IMR-90 (cell line): Measurements from ENCODE around the gene HPCAL4. TPM values are rescaled to one million over a fixed set of nuclear protein-coding genes. Genes with fewer than 3 reads are reported as not detected.

Source experiments
- ATAC-seq: fragments of 200-7000 bp; cut with Tn5 transposase; 2 replicates; pipeline ENCODE4 v1.9.1; 2020; ENCODE audit warnings: low read depth, mild to moderate bottlenecking, moderate library complexity
- BruUV-seq: library from RNA; stranded (reverse); fragments of 400-500 nt; replicated peaks from 2 replicates; lab custom pipeline; 2021; lab: Mats Ljungman, UMichigan
- CTCF ChIA-PET: fragments of 300-600 bp; formaldehyde crosslinking; extraction: SDS; loops from one replicate; lab custom pipeline; 2021; ENCODE audit warnings: antibody characterized with exemption; lab: Yijun Ruan, JAX
- POLR2A ChIA-PET: fragments of 300-600 bp; sonication (Branson Sonifier 250); formaldehyde crosslinking; loops from one replicate; lab custom pipeline; 2022; ENCODE audit warnings: antibody characterized with exemption; ENCODE audit not compliant: unreplicated experiment; lab: Charles Lee
- DNase-seq: peaks from one replicate; pipeline ENCODE4 v3.0.0; 2013
- H2AFZ ChIP-seq: replicated peaks from 2 replicates; pipeline ENCODE3; 2013; ENCODE audit warnings: low read length, mild to moderate bottlenecking; ENCODE audit not compliant: poor library complexity
- H2AK5ac ChIP-seq: 2 replicates; pipeline ENCODE4 v1.6.1; 2013; ENCODE audit warnings: low read depth, low read length, inconsistent platforms
- H2AK9ac ChIP-seq: replicated peaks from 2 replicates; pipeline ENCODE3; 2013; ENCODE audit warnings: mild to moderate bottlenecking, low read depth, low read length, moderate library complexity; ENCODE audit not compliant: poor library complexity
- H2BK120ac ChIP-seq: 2 replicates; pipeline ENCODE4 v1.6.1; 2013; ENCODE audit warnings: low read depth, low read length, inconsistent platforms
- H2BK15ac ChIP-seq: 3 replicates; pipeline ENCODE4 v1.6.1; 2013; ENCODE audit warnings: low read depth, low read length, inconsistent platforms
- H2BK20ac ChIP-seq: 2 replicates; pipeline ENCODE4 v1.6.1; 2013; ENCODE audit warnings: low read depth, mild to moderate bottlenecking, inconsistent platforms, low read length, moderate library complexity
- H2BK5ac ChIP-seq: 2 replicates; pipeline ENCODE4 v1.6.1; 2013; ENCODE audit warnings: mild to moderate bottlenecking, low read depth, low read length, inconsistent platforms; ENCODE audit not compliant: poor library complexity, severe bottlenecking
- H3K14ac ChIP-seq: replicated peaks from 2 replicates; pipeline ENCODE4 v1.6.1; 2013; ENCODE audit warnings: low read depth, low read length, inconsistent platforms
- H3K18ac ChIP-seq: 2 replicates; pipeline ENCODE4 v1.6.1; 2013; ENCODE audit warnings: low read depth, low read length, control low read depth
- H3K23ac ChIP-seq: 2 replicates; pipeline ENCODE4 v1.6.1; 2013; ENCODE audit warnings: low read depth, low read length, inconsistent platforms
- H3K27ac ChIP-seq: 2 replicates; pipeline ENCODE4 v1.5.1; 2013; ENCODE audit warnings: mild to moderate bottlenecking, control low read depth, low read length; ENCODE audit not compliant: insufficient read depth
- H3K27me3 ChIP-seq: 2 replicates; pipeline ENCODE4 v1.6.1; 2013; ENCODE audit warnings: low read length; ENCODE audit not compliant: control insufficient read depth, insufficient read depth
- H3K36me3 ChIP-seq: 2 replicates; pipeline ENCODE4 v1.6.1; 2013; ENCODE audit warnings: low read length, mixed read lengths; ENCODE audit not compliant: control insufficient read depth, insufficient read depth
- H3K4ac ChIP-seq: 2 replicates; pipeline ENCODE4 v1.6.1; 2013; ENCODE audit warnings: low read depth, low read length, inconsistent platforms
- H3K4me1 ChIP-seq: 2 replicates; pipeline ENCODE4 v1.6.1; 2013; ENCODE audit warnings: low read length, mixed read lengths; ENCODE audit not compliant: control insufficient read depth, insufficient read depth
- H3K4me2 ChIP-seq: 2 replicates; pipeline ENCODE4 v1.6.1; 2013; ENCODE audit warnings: low read depth, mild to moderate bottlenecking, control low read depth, low read length, moderate library complexity
- H3K4me3 ChIP-seq: 2 replicates; pipeline ENCODE4 v1.5.1; 2013; ENCODE audit warnings: low read depth, mild to moderate bottlenecking, control low read depth, low read length, moderate library complexity; ENCODE audit not compliant: insufficient read depth
- H3K56ac ChIP-seq: 2 replicates; pipeline ENCODE4 v1.6.1; 2013; ENCODE audit warnings: low read length, inconsistent platforms; ENCODE audit not compliant: insufficient read depth; ENCODE audit errors: extremely low read depth
- H3K79me1 ChIP-seq, 2 experiments: 2 replicates each; pipeline ENCODE4 v1.6.1; 2013; ENCODE audit warnings: low read length in 2 of 2, inconsistent platforms in 1 of 2, low read depth in 1 of 2
- H3K9ac ChIP-seq: 2 replicates; pipeline ENCODE4 v1.6.1; 2013; ENCODE audit warnings: low read depth, low read length, control low read depth
- H3K9me1 ChIP-seq: 2 replicates; pipeline ENCODE4 v1.6.1; 2013; ENCODE audit warnings: low read length, inconsistent platforms; ENCODE audit not compliant: insufficient read depth
- H3K9me3 ChIP-seq: 2 replicates; pipeline ENCODE4 v1.6.1; 2013; ENCODE audit warnings: low read length; ENCODE audit not compliant: control insufficient read depth, insufficient read depth
- H4K20me1 ChIP-seq: 2 replicates; pipeline ENCODE4 v1.6.1; 2013; ENCODE audit warnings: low read length, inconsistent platforms; ENCODE audit not compliant: insufficient read depth
- H4K5ac ChIP-seq: 2 replicates; pipeline ENCODE4 v1.6.1; 2013; ENCODE audit warnings: mild to moderate bottlenecking, low read depth, low read length, control low read depth
- H4K8ac ChIP-seq, 2 experiments: 2 replicates each; pipeline ENCODE4 v1.6.1; 2013; ENCODE audit warnings: low read depth in 2 of 2, low read length in 2 of 2, control low read depth in 1 of 2, inconsistent platforms in 1 of 2
- H4K91ac ChIP-seq: 2 replicates; pipeline ENCODE4 v1.6.1; 2013; ENCODE audit warnings: low read depth, low read length, inconsistent platforms; ENCODE audit not compliant: insufficient read depth
- BHLHE40 ChIP-seq: fragments of 150-350 bp; IDR thresholded peaks from 2 replicates; pipeline ENCODE4 v1.6.1; 2016; ENCODE audit warnings: mild to moderate bottlenecking, low read depth, low read length
- CHD1 ChIP-seq: IDR thresholded peaks from 2 replicates; pipeline ENCODE4 v1.6.1; 2012; ENCODE audit warnings: low read depth, low read length, improper control_type of control experiment
- MAFK ChIP-seq: IDR thresholded peaks from 2 replicates; pipeline ENCODE4 v1.6.1; 2012; ENCODE audit warnings: low read depth, low read length, improper control_type of control experiment
- POLR2A ChIP-seq: IDR thresholded peaks from 2 replicates; pipeline ENCODE4 v1.6.1; 2012; ENCODE audit warnings: mild to moderate bottlenecking, low read depth, low read length
- RCOR1 ChIP-seq: IDR thresholded peaks from 2 replicates; pipeline ENCODE4 v1.6.1; 2012; ENCODE audit warnings: mild to moderate bottlenecking, low read length, improper control_type of control experiment; ENCODE audit not compliant: insufficient replicate concordance
- RFX5 ChIP-seq: IDR thresholded peaks from 2 replicates; pipeline ENCODE4 v1.8.0; 2012; ENCODE audit warnings: low read depth, mild to moderate bottlenecking, low read length, moderate library complexity
- SMC3 ChIP-seq: fragments of 150-350 bp; IDR thresholded peaks from 2 replicates; pipeline ENCODE4 v1.6.1; 2016; ENCODE audit warnings: low read depth, mild to moderate bottlenecking, antibody characterized with exemption, low read length, moderate library complexity
- WGBS, 2 experiments: methylation state at CpG; one replicate each; pipeline versions ENCODE4 v1.1.5 to v1.1.7; 2013; ENCODE audit warnings: missing lambda C conversion rate in 2 of 2; ENCODE audit not compliant: insufficient read length in 1 of 2; ENCODE audit errors: extremely low coverage in 2 of 2; 5-methylcytosine and 5-hydroxymethylcytosine counted together
- dilution Hi-C: fragments of 300-500 bp; cut with HindIII; formaldehyde crosslinking; loops from one replicate; pipeline ENCODE4 v1.14.3; 2018; ENCODE audit warnings: low sequenced_read_pairs; ENCODE audit not compliant: unreplicated experiment
- in situ Hi-C: fragments of 300-500 bp; cut with MboI; formaldehyde crosslinking; loops from 3 replicates; pipeline ENCODE4 v1.14.3; 2019; ENCODE audit warnings: low sequenced_read_pairs, inconsistent platforms, mixed read lengths
- intact Hi-C: fragments of 100-400 bp; cut with micrococcal nuclease; formaldehyde crosslinking; loops from 2 replicates; pipeline ENCODE4 v1.10.0; 2022
- polyA plus RNA-seq, 3 experiments: library from polyadenylated mRNA; depleted of rRNA; stranded (reverse); fragments of >200 nt; gene quantifications; 2 replicates each; pipeline ENCODE4 v1.2.3, GENCODE V29; 2012; ENCODE audit warnings: low replicate concordance in 1 of 3
- total RNA-seq: library from RNA; depleted of rRNA; stranded (reverse); fragments of >200 nt; gene quantifications from 2 replicates; pipeline ENCODE4 v1.2.3, GENCODE V29; 2012
- TF ChIP-seq, protein P1 (sequence below): fragments of 150-350 bp; IDR thresholded peaks from 2 replicates; pipeline ENCODE4 v1.6.1; 2017; ENCODE audit warnings: mild to moderate bottlenecking, antibody characterized with exemption, low read length, low read depth
- TF ChIP-seq, protein P2 (sequence below): conservative IDR thresholded peaks from 2 replicates; pipeline ENCODE4 v1.5.1; 2012; ENCODE audit warnings: mild to moderate bottlenecking, low read depth, low read length, improper control_type of control experiment

Gene HPCAL4
- total and polyA plus RNA-seq, 2 of the 4 experiments (the other 2 are of a cell fraction), result 0.02 TPM; not detected in 1

DNA sequence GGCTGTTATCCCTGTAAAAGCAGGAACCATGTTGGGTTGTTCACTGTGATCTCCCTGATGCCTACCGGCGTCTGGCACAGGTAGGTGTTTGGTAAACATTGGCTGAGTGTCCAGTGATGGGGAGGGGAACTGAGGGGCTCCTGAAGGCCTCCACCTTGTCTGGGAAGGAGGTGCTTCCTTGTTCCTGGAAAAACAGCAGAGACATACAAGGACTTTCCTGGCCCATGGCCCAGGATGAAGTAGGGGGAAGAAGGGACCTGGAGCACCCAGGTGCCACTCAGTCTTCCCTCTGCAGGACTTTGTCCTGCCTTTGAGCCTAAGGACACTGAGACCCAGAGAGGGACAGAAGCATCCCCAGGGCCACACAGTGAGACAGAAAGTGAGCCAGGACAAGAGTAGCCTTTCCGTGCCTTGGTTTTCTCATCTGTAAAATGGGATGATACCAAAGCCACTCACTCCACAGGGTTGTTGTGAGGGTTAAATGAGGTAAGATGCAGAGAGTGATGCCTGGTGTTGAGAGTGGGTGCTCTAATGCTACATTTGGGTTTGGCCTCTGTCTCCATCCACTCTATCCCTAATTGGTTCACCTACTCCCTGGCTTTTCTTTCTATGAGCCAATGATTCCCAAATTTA is 45.7 kb downstream of the HPCAL4 start:
- H4K5ac ChIP-seq, result no peak overlapping the region
- H2BK15ac ChIP-seq, result no peak overlapping the region
- peaks cover 4% of the 10 kb centered on the region; the same call in 1 of the 2 replicates for H3K27me3 ChIP-seq
- DNase-seq (no peak), ATAC-seq (no peak)
- no peak overlapping the region for H3K14ac ChIP-seq
- WGBS, 2 experiments, result no CpG with 5 or more reads among the region's 3 CpGs
- H3K27ac ChIP-seq, result no peak overlapping the region
- no peak overlapping the region for H3K4ac ChIP-seq
- ChIA-PET POLR2A (no interaction called here), CTCF (interaction anchor here (1.4 to 1.8 kb wide), 2 partner anchors 12 to 40 kb away, joined by 3 to 15 read pairs; no protein-coding TSS in a partner anchor)
- no peaks in the 10 kb centered on the region for H3K36me3 ChIP-seq
- H2BK120ac ChIP-seq, result peak overlapping the region; percentile 2; the same call in 1 of the 2 replicates
- H3K18ac ChIP-seq, result no peak overlapping the region
- H2AK5ac ChIP-seq, result peak overlapping the region; percentile 24; the same call in 1 of the 2 replicates
- H3K23ac ChIP-seq, result no peak overlapping the region
- H3K9me3 ChIP-seq, result no peaks in the 10 kb centered on the region; the same call in 1 of the 2 replicates
- TF ChIP-seq, protein P1, sequence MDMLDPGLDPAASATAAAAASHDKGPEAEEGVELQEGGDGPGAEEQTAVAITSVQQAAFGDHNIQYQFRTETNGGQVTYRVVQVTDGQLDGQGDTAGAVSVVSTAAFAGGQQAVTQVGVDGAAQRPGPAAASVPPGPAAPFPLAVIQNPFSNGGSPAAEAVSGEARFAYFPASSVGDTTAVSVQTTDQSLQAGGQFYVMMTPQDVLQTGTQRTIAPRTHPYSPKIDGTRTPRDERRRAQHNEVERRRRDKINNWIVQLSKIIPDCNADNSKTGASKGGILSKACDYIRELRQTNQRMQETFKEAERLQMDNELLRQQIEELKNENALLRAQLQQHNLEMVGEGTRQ, result no peak
- TF ChIP-seq RCOR1 (no peak), RFX5 (no peak), SMC3 (no peak), POLR2A (no peak), MAFK (no peak), CHD1 (no peak), BHLHE40 (no peak)
- TF ChIP-seq, protein P2, sequence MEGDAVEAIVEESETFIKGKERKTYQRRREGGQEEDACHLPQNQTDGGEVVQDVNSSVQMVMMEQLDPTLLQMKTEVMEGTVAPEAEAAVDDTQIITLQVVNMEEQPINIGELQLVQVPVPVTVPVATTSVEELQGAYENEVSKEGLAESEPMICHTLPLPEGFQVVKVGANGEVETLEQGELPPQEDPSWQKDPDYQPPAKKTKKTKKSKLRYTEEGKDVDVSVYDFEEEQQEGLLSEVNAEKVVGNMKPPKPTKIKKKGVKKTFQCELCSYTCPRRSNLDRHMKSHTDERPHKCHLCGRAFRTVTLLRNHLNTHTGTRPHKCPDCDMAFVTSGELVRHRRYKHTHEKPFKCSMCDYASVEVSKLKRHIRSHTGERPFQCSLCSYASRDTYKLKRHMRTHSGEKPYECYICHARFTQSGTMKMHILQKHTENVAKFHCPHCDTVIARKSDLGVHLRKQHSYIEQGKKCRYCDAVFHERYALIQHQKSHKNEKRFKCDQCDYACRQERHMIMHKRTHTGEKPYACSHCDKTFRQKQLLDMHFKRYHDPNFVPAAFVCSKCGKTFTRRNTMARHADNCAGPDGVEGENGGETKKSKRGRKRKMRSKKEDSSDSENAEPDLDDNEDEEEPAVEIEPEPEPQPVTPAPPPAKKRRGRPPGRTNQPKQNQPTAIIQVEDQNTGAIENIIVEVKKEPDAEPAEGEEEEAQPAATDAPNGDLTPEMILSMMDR, result no peak
- H4K8ac ChIP-seq, result no peak overlapping the region
- no peak overlapping the region for H3K4me3 ChIP-seq
- in situ Hi-C loops (no loop called here), dilution Hi-C loops (no loop called here), intact Hi-C loops (no loop called here)
- no peak overlapping the region for H2BK20ac ChIP-seq
- no peak overlapping the region for H2AFZ ChIP-seq
- H3K79me1 ChIP-seq, result no peaks in the 10 kb centered on the region
- H4K20me1 ChIP-seq, result no peaks in the 10 kb centered on the region
- no peak overlapping the region for H3K56ac ChIP-seq
- BruUV-seq, result no TSS peak
- H2BK5ac ChIP-seq, result no peak overlapping the region
- H3K9me1 ChIP-seq, result 0 out of 2 replicates have a peak, but pooled peaks cover 7% of the 10 kb centered on the region
- no peak overlapping the region; the same call in 1 of the 2 replicates for H4K91ac ChIP-seq
- H3K4me2 ChIP-seq, result no peak overlapping the region
- no peak overlapping the region for H2AK9ac ChIP-seq
- no peak overlapping the region for H3K9ac ChIP-seq
- peaks cover 13% of the 10 kb centered on the region for H3K4me1 ChIP-seq
